ENCODE measurements around the gene HP1BP3.
"Not testable (repeated sequence)": the region's sequence is repeated elsewhere in the genome, so short reads cannot be mapped to it uniquely, and the experiment has no call there.

Gene HP1BP3

GRCh38 chr1:20792196-20792595, 5.1 kb upstream of the HP1BP3 start:
- no peak for TF ChIP-seq CTCF (IDR thresholded peaks at IDR 0.05; ENCODE audit: borderline replicate concordance, insufficient read depth, low read depth, low read length)
- H3K4me3 ChIP-seq (ENCODE audit: low read depth, low read length): no peak overlapping the region

GRCh38 chr1:20790785-20791184, 3.7 kb upstream of the HP1BP3 start:
- TF ChIP-seq CTCF (IDR thresholded peaks at IDR 0.05; ENCODE audit: borderline replicate concordance, insufficient read depth, low read depth, low read length): no peak

GRCh38 chr1:20789598-20789997, 2.5 kb upstream of the HP1BP3 start:
- H3K4me3 ChIP-seq (ENCODE audit: low read depth, low read length): not testable (repeated sequence)

More at GRCh38 chr1:20790785-20791184, 3.7 kb upstream of the HP1BP3 start:
- no peak overlapping the region for H3K4me3 ChIP-seq (ENCODE audit: low read depth, low read length)

- no peak for TF ChIP-seq CTCF (IDR thresholded peaks at IDR 0.05; ENCODE audit: borderline replicate concordance, insufficient read depth, low read depth, low read length)
- peak overlapping the region; percentile 99 for H3K4me3 ChIP-seq (ENCODE audit: low read depth, low read length)
These were observed 1.0 kb upstream of the HP1BP3 start for GRCh38 chr1:20787840-20788795.

- 0 out of 2 replicates have a peak, but pooled peaks have one; percentile 1 for TF ChIP-seq CTCF (IDR thresholded peaks at IDR 0.05; ENCODE audit: borderline replicate concordance, insufficient read depth, low read depth, low read length)
- H3K4me3 ChIP-seq (ENCODE audit: low read depth, low read length): peak overlapping the region; percentile 99
These were observed 666 bp downstream of the HP1BP3 start for GRCh38 chr1:20786253-20787028.

- no peak for TF ChIP-seq CTCF (IDR thresholded peaks at IDR 0.05; ENCODE audit: borderline replicate concordance, insufficient read depth, low read depth, low read length)
- H3K4me3 ChIP-seq (ENCODE audit: low read depth, low read length): peak overlapping the region; percentile 99
These were observed 1.2 kb downstream of the HP1BP3 start for GRCh38 chr1:20785907-20786252.

GRCh38 chr1:20775700-20776099, 11.4 kb downstream of the HP1BP3 start:
- TF ChIP-seq CTCF (IDR thresholded peaks at IDR 0.05; ENCODE audit: borderline replicate concordance, insufficient read depth, low read depth, low read length): no peak

More at GRCh38 chr1:20775700-20776099, 11.4 kb downstream of the HP1BP3 start:
- H3K4me3 ChIP-seq (ENCODE audit: low read depth, low read length): no peak overlapping the region

Data from GM12875 (cell line).